GM12892 (cell line): ENCODE data around the gene ABCA8.

Source experiments
- POLR2A ChIP-seq: IDR thresholded peaks from 2 replicates; pipeline ENCODE4 v1.6.1; 2011; ENCODE audit warnings: low read depth, low read length, control low read depth
- POLR2AphosphoS5 ChIP-seq: IDR thresholded peaks from 2 replicates; pipeline ENCODE4 v1.6.1; 2011; ENCODE audit warnings: low read depth, low read length, control low read depth
- TAF1 ChIP-seq: IDR thresholded peaks from 2 replicates; pipeline ENCODE4 v1.6.1; 2011; ENCODE audit warnings: low read depth, mild to moderate bottlenecking, control low read depth, low read length, borderline replicate concordance

GRCh38 chr17:68937890-68938514 is 17.2 kb downstream of the ABCA8 start:
- TF ChIP-seq POLR2AphosphoS5 (no peak), POLR2A (no peak), TAF1 (no peak)
